HG03354 (cell line): ENCODE results near the gene CDH4.
"Not testable (repeated sequence)": the region's sequence is repeated elsewhere in the genome, so short reads cannot be mapped to it uniquely, and the experiment has no call there.

Experiments
- ATAC-seq: cut with Tn5 transposase; IDR thresholded peaks from one replicate; pipeline ENCODE4 v1.9.1; 2021; ENCODE audit warnings: mild to moderate bottlenecking; ENCODE audit not compliant: unreplicated experiment, poor library complexity, severe bottlenecking

The CDH4 gene

GRCh38 chr20:61932711-61933480 lies 680.8 kb downstream of the CDH4 start:
- ATAC-seq = no peak

GRCh38 chr20:61933481-61933950 lies 681.5 kb downstream of the CDH4 start:
- no peak for ATAC-seq

GRCh38 chr20:61933951-61934715 lies 682.1 kb downstream of the CDH4 start:
- no peak for ATAC-seq

GRCh38 chr20:61934716-61935530 lies 682.9 kb downstream of the CDH4 start:
- no peak for ATAC-seq

- ATAC-seq = no peak
These were observed 684.1 kb downstream of the CDH4 start for GRCh38 chr20:61935926-61936700.

GRCh38 chr20:61936701-61937131 lies 684.7 kb downstream of the CDH4 start:
- ATAC-seq = no peak

- no peak for ATAC-seq
These were observed 685.3 kb downstream of the CDH4 start for GRCh38 chr20:61937146-61937962.

GRCh38 chr20:61937963-61938838 lies 686.1 kb downstream of the CDH4 start:
- no peak for ATAC-seq

- ATAC-seq = no peak
These were observed 687.0 kb downstream of the CDH4 start for GRCh38 chr20:61938839-61939690.

GRCh38 chr20:61939691-61940360 lies 687.8 kb downstream of the CDH4 start:
- ATAC-seq = no peak

GRCh38 chr20:61940491-61940890 lies 688.4 kb downstream of the CDH4 start:
- ATAC-seq = no peak

GRCh38 chr20:61940976-61941720 lies 689.1 kb downstream of the CDH4 start:
- ATAC-seq = no peak

GRCh38 chr20:61941721-61942405 lies 689.8 kb downstream of the CDH4 start:
- ATAC-seq = no peak

- no peak for ATAC-seq
These were observed 690.5 kb downstream of the CDH4 start for GRCh38 chr20:61942526-61942925.

GRCh38 chr20:61944967-61945366 lies 692.9 kb downstream of the CDH4 start:
- not testable (repeated sequence) for ATAC-seq
